C4-2B (cell line): Measurements from ENCODE around the gene FGF12.

Experiments
- CTCF ChIP-seq: fragments of 450-650 bp; conservative IDR thresholded peaks from 2 replicates; pipeline ENCODE4 v1.5.1; 2017; ENCODE audit warnings: mild to moderate bottlenecking
- ZFX ChIP-seq: fragments of 450-650 bp; IDR thresholded peaks from 2 replicates; pipeline ENCODE4 v1.6.1; 2017

GRCh38 chr3:192727032-192727847 lies at the start of gene FGF12:
- no peak for TF ChIP-seq CTCF
- TF ChIP-seq ZFX = no peak
